ENCODE data around the gene MCC. TPM values are rescaled to one million over a fixed set of nuclear protein-coding genes. Genes with fewer than 3 reads are reported as not detected.

MCC gene
- total RNA-seq, 1 experiment from 2014 or later: 23.5 TPM

DNA sequence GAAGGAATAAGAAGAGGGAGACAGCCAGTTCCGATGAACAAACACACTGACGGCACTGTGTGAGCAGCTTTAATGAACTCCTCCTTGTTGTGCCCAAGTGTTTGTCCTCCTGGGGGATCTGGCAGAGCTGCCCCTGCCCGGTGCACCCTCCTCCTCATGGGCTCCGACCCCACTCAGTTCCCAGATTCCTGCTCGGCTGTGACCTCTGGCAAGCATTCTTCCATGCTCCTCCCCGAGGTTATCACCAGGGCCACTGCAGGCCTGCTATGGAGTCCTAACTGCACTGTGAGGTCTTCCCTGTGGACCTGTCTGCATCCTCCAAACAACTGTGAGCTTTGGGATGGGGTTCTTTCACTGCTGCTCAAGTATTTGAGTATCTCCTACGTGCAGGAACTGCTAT lies 369.5 kb downstream of the MCC start (continued):
- TF ChIP-seq, protein P1, sequence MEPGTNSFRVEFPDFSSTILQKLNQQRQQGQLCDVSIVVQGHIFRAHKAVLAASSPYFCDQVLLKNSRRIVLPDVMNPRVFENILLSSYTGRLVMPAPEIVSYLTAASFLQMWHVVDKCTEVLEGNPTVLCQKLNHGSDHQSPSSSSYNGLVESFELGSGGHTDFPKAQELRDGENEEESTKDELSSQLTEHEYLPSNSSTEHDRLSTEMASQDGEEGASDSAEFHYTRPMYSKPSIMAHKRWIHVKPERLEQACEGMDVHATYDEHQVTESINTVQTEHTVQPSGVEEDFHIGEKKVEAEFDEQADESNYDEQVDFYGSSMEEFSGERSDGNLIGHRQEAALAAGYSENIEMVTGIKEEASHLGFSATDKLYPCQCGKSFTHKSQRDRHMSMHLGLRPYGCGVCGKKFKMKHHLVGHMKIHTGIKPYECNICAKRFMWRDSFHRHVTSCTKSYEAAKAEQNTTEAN (CRISPR knock-in tag; IDR thresholded peaks at IDR 0.05): no peak
- TF ChIP-seq, protein P2, sequence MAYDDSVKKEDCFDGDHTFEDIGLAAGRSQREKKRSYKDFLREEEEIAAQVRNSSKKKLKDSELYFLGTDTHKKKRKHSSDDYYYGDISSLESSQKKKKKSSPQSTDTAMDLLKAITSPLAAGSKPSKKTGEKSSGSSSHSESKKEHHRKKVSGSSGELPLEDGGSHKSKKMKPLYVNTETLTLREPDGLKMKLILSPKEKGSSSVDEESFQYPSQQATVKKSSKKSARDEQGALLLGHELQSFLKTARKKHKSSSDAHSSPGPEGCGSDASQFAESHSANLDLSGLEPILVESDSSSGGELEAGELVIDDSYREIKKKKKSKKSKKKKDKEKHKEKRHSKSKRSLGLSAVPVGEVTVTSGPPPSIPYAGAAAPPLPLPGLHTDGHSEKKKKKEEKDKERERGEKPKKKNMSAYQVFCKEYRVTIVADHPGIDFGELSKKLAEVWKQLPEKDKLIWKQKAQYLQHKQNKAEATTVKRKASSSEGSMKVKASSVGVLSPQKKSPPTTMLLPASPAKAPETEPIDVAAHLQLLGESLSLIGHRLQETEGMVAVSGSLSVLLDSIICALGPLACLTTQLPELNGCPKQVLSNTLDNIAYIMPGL (CRISPR knock-in tag; IDR thresholded peaks at IDR 0.05): no peak

DNA sequence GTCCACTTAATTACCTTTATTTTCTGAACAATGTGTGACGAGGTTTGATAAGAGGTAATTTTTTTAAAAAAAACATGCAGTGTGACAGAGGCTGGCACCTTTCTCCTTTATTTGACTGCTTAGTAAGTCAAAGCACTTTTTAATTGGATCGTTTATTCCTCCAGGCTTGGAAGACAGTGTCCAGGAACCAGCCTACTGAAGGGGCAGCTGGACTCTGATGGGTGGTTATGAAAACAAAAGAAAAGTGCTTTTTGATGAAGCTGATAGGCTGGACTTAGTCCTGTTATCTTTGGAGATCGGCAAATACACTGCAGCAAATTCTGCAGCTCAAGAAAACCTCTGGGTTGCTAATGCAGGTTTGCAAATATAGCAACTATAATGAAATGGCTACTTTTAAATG lies 370.0 kb downstream of the MCC start:
- peaks cover 5% of the 10 kb centered on the region for H3K4me1 Mint-ChIP-seq
- H3K27me3 Mint-ChIP-seq (ENCODE audit: low read depth): no peaks in the 10 kb centered on the region
- H3K4me3 Mint-ChIP-seq: no peak overlapping the region
- TF ChIP-seq, protein P3, sequence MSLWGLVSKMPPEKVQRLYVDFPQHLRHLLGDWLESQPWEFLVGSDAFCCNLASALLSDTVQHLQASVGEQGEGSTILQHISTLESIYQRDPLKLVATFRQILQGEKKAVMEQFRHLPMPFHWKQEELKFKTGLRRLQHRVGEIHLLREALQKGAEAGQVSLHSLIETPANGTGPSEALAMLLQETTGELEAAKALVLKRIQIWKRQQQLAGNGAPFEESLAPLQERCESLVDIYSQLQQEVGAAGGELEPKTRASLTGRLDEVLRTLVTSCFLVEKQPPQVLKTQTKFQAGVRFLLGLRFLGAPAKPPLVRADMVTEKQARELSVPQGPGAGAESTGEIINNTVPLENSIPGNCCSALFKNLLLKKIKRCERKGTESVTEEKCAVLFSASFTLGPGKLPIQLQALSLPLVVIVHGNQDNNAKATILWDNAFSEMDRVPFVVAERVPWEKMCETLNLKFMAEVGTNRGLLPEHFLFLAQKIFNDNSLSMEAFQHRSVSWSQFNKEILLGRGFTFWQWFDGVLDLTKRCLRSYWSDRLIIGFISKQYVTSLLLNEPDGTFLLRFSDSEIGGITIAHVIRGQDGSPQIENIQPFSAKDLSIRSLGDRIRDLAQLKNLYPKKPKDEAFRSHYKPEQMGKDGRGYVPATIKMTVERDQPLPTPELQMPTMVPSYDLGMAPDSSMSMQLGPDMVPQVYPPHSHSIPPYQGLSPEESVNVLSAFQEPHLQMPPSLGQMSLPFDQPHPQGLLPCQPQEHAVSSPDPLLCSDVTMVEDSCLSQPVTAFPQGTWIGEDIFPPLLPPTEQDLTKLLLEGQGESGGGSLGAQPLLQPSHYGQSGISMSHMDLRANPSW (CRISPR knock-in tag; conservative IDR thresholded peaks at IDR 0.05; ENCODE audit: low read depth): no peak
- TF ChIP-seq ZNF317 (CRISPR knock-in tag; IDR thresholded peaks at IDR 0.05; ENCODE audit: borderline replicate concordance, low read depth): no peak
- TF ChIP-seq, protein P4, sequence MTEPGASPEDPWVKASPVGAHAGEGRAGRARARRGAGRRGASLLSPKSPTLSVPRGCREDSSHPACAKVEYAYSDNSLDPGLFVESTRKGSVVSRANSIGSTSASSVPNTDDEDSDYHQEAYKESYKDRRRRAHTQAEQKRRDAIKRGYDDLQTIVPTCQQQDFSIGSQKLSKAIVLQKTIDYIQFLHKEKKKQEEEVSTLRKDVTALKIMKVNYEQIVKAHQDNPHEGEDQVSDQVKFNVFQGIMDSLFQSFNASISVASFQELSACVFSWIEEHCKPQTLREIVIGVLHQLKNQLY (CRISPR knock-in tag; IDR thresholded peaks at IDR 0.05): no peak
- no peak for TF ChIP-seq NFATC4 (CRISPR knock-in tag; IDR thresholded peaks at IDR 0.05)
- H3K36me3 Mint-ChIP-seq: peaks cover 24% of the 10 kb centered on the region
- ChIA-PET CTCF (no interaction called here), POLR2A (interaction anchor here (0.6 to 1.5 kb wide), 2 partner anchors 25 to 176 kb away, joined by 3 read pairs; no protein-coding TSS in a partner anchor)
- no peak for DNase-seq (ENCODE audit: low spot score)
- peaks cover 20% of the 10 kb centered on the region for H3K9me3 Mint-ChIP-seq
- no peak overlapping the region for H3K27ac Mint-ChIP-seq
- ATAC-seq: no peak

DNA sequence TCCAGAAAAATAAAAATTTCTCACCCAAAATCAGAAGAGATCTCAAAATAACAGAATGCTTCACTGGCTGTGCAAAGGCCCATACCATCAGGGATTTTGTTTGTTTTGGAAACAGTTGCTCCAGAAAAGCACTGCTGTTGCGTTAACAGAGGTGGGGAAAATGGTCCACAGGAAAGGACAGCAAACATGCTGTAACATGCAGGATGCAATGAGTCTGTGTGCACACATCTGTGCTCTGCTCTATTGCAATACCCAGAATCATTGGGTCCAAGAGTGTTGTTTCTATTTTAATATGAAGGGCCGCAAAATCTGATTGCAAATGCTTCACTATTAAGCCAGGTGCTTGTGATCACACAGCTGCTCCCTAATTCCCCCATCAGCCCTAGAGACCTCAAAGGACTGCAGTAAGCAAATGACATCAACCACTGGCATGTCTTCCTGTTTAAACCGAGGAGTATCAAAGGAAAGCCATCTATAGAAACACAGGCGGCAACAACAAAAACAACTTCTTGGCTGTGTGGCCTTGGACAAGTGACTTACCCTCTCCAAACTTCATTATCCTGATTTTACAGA lies 370.6 kb downstream of the MCC start:
- H3K36me3 Mint-ChIP-seq: peaks cover 24% of the 10 kb centered on the region
- H3K27me3 Mint-ChIP-seq (ENCODE audit: low read depth): no peaks in the 10 kb centered on the region
- ATAC-seq (no peak), DNase-seq (ENCODE audit: low spot score) (no peak)
- peaks cover 20% of the 10 kb centered on the region for H3K9me3 Mint-ChIP-seq
- no peak for TF ChIP-seq ZNF121 (CRISPR knock-in tag; IDR thresholded peaks at IDR 0.05)
- TF ChIP-seq FOXP1 (CRISPR knock-in tag; IDR thresholded peaks at IDR 0.05; ENCODE audit: borderline replicate concordance): no peak
- TF ChIP-seq, protein P3 (CRISPR knock-in tag; conservative IDR thresholded peaks at IDR 0.05; ENCODE audit: low read depth): no peak
- TF ChIP-seq JAZF1 (CRISPR knock-in tag; IDR thresholded peaks at IDR 0.05): no peak
- no peak for TF ChIP-seq NR3C1 (CRISPR knock-in tag; conservative IDR thresholded peaks at IDR 0.05; ENCODE audit: low read depth)
- TF ChIP-seq ZNF423 (CRISPR knock-in tag; IDR thresholded peaks at IDR 0.05): no peak
- TF ChIP-seq, protein P5, sequence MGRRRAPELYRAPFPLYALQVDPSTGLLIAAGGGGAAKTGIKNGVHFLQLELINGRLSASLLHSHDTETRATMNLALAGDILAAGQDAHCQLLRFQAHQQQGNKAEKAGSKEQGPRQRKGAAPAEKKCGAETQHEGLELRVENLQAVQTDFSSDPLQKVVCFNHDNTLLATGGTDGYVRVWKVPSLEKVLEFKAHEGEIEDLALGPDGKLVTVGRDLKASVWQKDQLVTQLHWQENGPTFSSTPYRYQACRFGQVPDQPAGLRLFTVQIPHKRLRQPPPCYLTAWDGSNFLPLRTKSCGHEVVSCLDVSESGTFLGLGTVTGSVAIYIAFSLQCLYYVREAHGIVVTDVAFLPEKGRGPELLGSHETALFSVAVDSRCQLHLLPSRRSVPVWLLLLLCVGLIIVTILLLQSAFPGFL (CRISPR knock-in tag; IDR thresholded peaks at IDR 0.05; ENCODE audit: borderline replicate concordance): no peak
- peaks cover 2% of the 10 kb centered on the region; the same call in 1 of the 2 replicates for H3K4me1 Mint-ChIP-seq
- no peak overlapping the region for H3K27ac Mint-ChIP-seq
- H3K4me3 Mint-ChIP-seq: no peak overlapping the region
- ChIA-PET POLR2A (no interaction called here), CTCF (no interaction called here)
